Gastrocnemius medialis (tissue), 4 donors: ENCODE results near the gene TNNT3. TPM values are rescaled to one million over a fixed set of nuclear protein-coding genes. Genes with fewer than 3 reads are reported as not detected.

Source experiments
- ATAC-seq, 2 donors: fragments of 150-250 bp; one replicate each; pipeline ENCODE4 v1.9.1; 2016
- DNase-seq, 2 donors: peaks; one replicate each; pipeline ENCODE4 v3.0.0-alpha.2; 2019
- H3K27ac ChIP-seq, 4 donors: fragments of 200-600 bp; sonication (generic); 1 replicate in 1 of 4; 2 replicates in 3 of 4; pipeline ENCODE4 v1.5.1; 2016 to 2018; ENCODE audit warnings: mild to moderate bottlenecking in 2 of 4, moderate library complexity in 1 of 4
- H3K27me3 ChIP-seq, 3 donors: fragments of 200-600 bp; sonication (generic) in 2 of 3; 1 replicate in 1 of 3; 2 replicates in 2 of 3; pipeline versions ENCODE4 v1.5.1 to v1.6.0; 2016 to 2019; ENCODE audit warnings: mild to moderate bottlenecking in 1 of 3, moderate library complexity in 1 of 3
- H3K36me3 ChIP-seq, 2 donors: fragments of 200-600 bp; sonication (generic) in 1 of 2; one replicate each; pipeline ENCODE4 v1.5.1; 2017 to 2018
- H3K4me1 ChIP-seq, 2 donors: fragments of 200-600 bp; sonication (generic) in 1 of 2; one replicate each; pipeline ENCODE4 v1.5.1; 2016 to 2017; ENCODE audit warnings: mild to moderate bottlenecking in 2 of 2
- H3K4me3 ChIP-seq, 4 donors: fragments of 200-600 bp; sonication (generic) in 3 of 4; 1 replicate in 1 of 4; 2 replicates in 3 of 4; pipeline ENCODE4 v1.5.1; 2016 to 2019; ENCODE audit warnings: mild to moderate bottlenecking in 2 of 4
- H3K9me3 ChIP-seq, 3 donors: fragments of 200-600 bp; sonication (generic) in 2 of 3; 1 replicate in 1 of 3; 2 replicates in 2 of 3; pipeline ENCODE4 v1.5.1; 2016 to 2019
- CTCF ChIP-seq, 5 experiments: fragments of 450-650 bp in 3 of 5; fragments of 200-600 bp in 2 of 5; sonication (generic) in 2 of 5; IDR thresholded peaks in 4 of 5; conservative IDR thresholded peaks in 1 of 5; 1 replicate in 4 of 5; 2 replicates in 1 of 5; pipeline ENCODE4 v1.5.1; 2016 to 2019; ENCODE audit warnings: antibody characterized with exemption in 5 of 5, mild to moderate bottlenecking in 3 of 5, moderate library complexity in 3 of 5
- POLR2A ChIP-seq, 2 donors: fragments of 450-650 bp; IDR thresholded peaks; one replicate each; pipeline ENCODE4 v1.6.1; 2017; ENCODE audit warnings: antibody characterized with exemption in 2 of 2, mild to moderate bottlenecking in 2 of 2, moderate library complexity in 2 of 2
- in situ Hi-C, 4 donors: fragments of 200-750 bp; cut with MboI; loops; one replicate each; pipeline versions ENCODE4 v1.15.0 to v1.8.0; 2017; ENCODE audit warnings: low sequenced_read_pairs in 4 of 4
- intact Hi-C: fragments of 100-400 bp; cut with DNase I; formaldehyde crosslinking; loops from one replicate; pipeline ENCODE4 v1.15.1; 2023; ENCODE audit warnings: low total_unique reads
- total RNA-seq, 4 donors: library from RNA; depleted of rRNA; stranded (reverse); fragments of >200 nt; gene quantifications; one replicate each; pipeline versions ENCODE4 v1.1.0 to v1.2.3, GENCODE V29; 2016

TNNT3 gene
- total RNA-seq, 4 donors from 2014 or later = 1,260 to 3,441 (median 1,835) TPM

GRCh38 chr11:1923201-1923956, 3.9 kb downstream of the TNNT3 start:
- ATAC-seq (no peak), DNase-seq (no peak)
- Histone ChIP-seq H3K27me3 (no peaks in the 10 kb centered on the region), H3K36me3 (no peaks in the 10 kb centered on the region), H3K27ac (peak overlapping the region; percentile 88 to 99 (median 93)), H3K9me3 (no peaks in the 10 kb centered on the region), H3K4me3 (no peak overlapping the region), H3K4me1 (peaks cover 36 to 69% of the 10 kb centered on the region in 2 donors)
- in situ Hi-C loops (no loop called here), intact Hi-C loops (no loop called here)
- TF ChIP-seq CTCF (IDR thresholded peaks at IDR 0.05 in 4 of 5, conservative IDR thresholded peaks at IDR 0.05 in 1 of 5) (no peak), POLR2A (IDR thresholded peaks at IDR 0.05) (no peak)

GRCh38 chr11:1924181-1924580, 4.7 kb downstream of the TNNT3 start:
- H3K4me3 ChIP-seq = no peak overlapping the region
- TF ChIP-seq POLR2A (IDR thresholded peaks at IDR 0.05) (no peak), CTCF (IDR thresholded peaks at IDR 0.05 in 4 of 5, conservative IDR thresholded peaks at IDR 0.05 in 1 of 5) (no peak)

GRCh38 chr11:1924646-1925372, 5.3 kb downstream of the TNNT3 start:
- Histone ChIP-seq H3K27ac (peak overlapping the region; percentile 88 to 99 (median 93)), H3K27me3 (no peaks in the 10 kb centered on the region), H3K4me3 (no peak overlapping the region), H3K36me3 (no peaks in the 10 kb centered on the region), H3K9me3 (no peaks in the 10 kb centered on the region), H3K4me1 (peaks cover 23 to 56% of the 10 kb centered on the region in 2 donors)
- in situ Hi-C loops = no loop called here
- DNase-seq = peak in 1 of 2 donors; percentile 20
- TF ChIP-seq CTCF (IDR thresholded peaks at IDR 0.05 in 4 of 5, conservative IDR thresholded peaks at IDR 0.05 in 1 of 5) (no peak), POLR2A (IDR thresholded peaks at IDR 0.05) (no peak)
- intact Hi-C loops = no loop called here
- no peak for ATAC-seq

More at GRCh38 chr11:1924181-1924580, 4.7 kb downstream of the TNNT3 start:
- Histone ChIP-seq H3K36me3 (no peaks in the 10 kb centered on the region), H3K27ac (peak overlapping the region; percentile 88 to 99 (median 93)), H3K27me3 (no peaks in the 10 kb centered on the region), H3K9me3 (no peaks in the 10 kb centered on the region), H3K4me1 (peaks cover 29 to 62% of the 10 kb centered on the region in 2 donors)
- no peak for ATAC-seq
- DNase-seq = peak in 1 of 2 donors; percentile 19
- intact Hi-C loops (no loop called here), in situ Hi-C loops (no loop called here)

- Histone ChIP-seq H3K27me3 (no peaks in the 10 kb centered on the region), H3K36me3 (no peaks in the 10 kb centered on the region), H3K27ac (peak overlapping the region; percentile 29 to 99 (median 93)), H3K9me3 (no peaks in the 10 kb centered on the region), H3K4me1 (peaks cover 23 to 48% of the 10 kb centered on the region in 2 donors), H3K4me3 (no peak overlapping the region)
- TF ChIP-seq POLR2A (IDR thresholded peaks at IDR 0.05) (no peak), CTCF (IDR thresholded peaks at IDR 0.05 in 4 of 5, conservative IDR thresholded peaks at IDR 0.05 in 1 of 5) (no peak)
- in situ Hi-C loops (no loop called here), intact Hi-C loops (no loop called here)
- DNase-seq (peak in 1 of 2 donors; percentile 21), ATAC-seq (no peak)
Observed at GRCh38 chr11:1925373-1926155, 6.1 kb downstream of the TNNT3 start.
